Ascending aorta (tissue), 2 donors: ENCODE data around the gene CEMIP. TPM values are rescaled to one million over a fixed set of nuclear protein-coding genes. Genes with fewer than 3 reads are reported as not detected.
A peak's percentile ranks its signal among the peaks of the same experiment; 100 is the strongest.

Experiments
- DNase-seq, 2 donors: peaks; one replicate each; pipeline ENCODE4 v3.0.0-alpha.2; 2019; ENCODE audit warnings: low spot score in 2 of 2
- H3K27ac ChIP-seq, 2 donors: fragments of 200-600 bp; sonication (generic); one replicate each; pipeline ENCODE4 v1.5.1; 2016 to 2017; ENCODE audit warnings: mild to moderate bottlenecking in 1 of 2
- H3K27me3 ChIP-seq: fragments of 200-600 bp; sonication (generic); one replicate; pipeline ENCODE4 v1.5.1; 2017
- H3K36me3 ChIP-seq, 2 donors: fragments of 200-600 bp; sonication (generic); one replicate each; pipeline ENCODE4 v1.5.1; 2016
- H3K4me1 ChIP-seq, 2 donors: fragments of 200-600 bp; sonication (generic); one replicate each; pipeline ENCODE4 v1.5.1; 2016 to 2017; ENCODE audit warnings: mild to moderate bottlenecking in 1 of 2
- H3K4me3 ChIP-seq, 2 donors: fragments of 200-600 bp; sonication (generic); one replicate each; pipeline ENCODE4 v1.5.1; 2016 to 2017; ENCODE audit warnings: mild to moderate bottlenecking in 1 of 2
- H3K9me3 ChIP-seq, 2 donors: fragments of 200-600 bp; sonication (generic); one replicate each; pipeline ENCODE4 v1.5.1; 2016
- intact Hi-C: fragments of 100-400 bp; cut with DNase I; formaldehyde crosslinking; loops from one replicate; pipeline ENCODE4 v1.15.1; 2023
- total RNA-seq: library from RNA; depleted of rRNA; stranded (reverse); fragments of >200 nt; gene quantifications from one replicate; pipeline ENCODE4 v1.1.0, GENCODE V29; 2016
- TF ChIP-seq, protein P1 (sequence below), 3 experiments: fragments of 200-600 bp in 2 of 3; fragments of 450-650 bp in 1 of 3; sonication (generic) in 2 of 3; IDR thresholded peaks; one replicate each; pipeline ENCODE4 v1.5.1; 2016 to 2019; ENCODE audit warnings: antibody characterized with exemption in 3 of 3, mild to moderate bottlenecking in 1 of 3, moderate library complexity in 1 of 3

CEMIP gene
- total RNA-seq, 1 donor from 2014 or later, result not detected

DNA sequence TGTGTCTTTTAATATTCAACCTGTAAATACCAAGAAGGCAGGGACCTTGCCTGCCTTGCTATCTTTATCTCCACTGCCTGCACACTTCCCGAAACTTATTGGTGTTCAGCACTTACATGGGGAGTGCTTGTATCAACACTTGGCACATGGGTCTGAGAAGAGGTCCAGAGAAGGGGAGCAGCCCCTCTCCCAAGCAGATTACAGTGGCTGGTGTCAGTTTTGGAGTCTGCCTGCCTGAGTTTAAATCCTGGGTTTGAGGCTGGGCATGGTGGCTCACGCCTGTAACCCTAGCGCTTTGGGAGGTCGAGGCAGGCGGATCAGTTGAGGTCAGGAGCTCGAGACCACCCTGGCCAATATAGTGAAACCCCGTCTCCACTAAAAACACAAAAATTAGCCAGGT, 190.1 kb downstream of the CEMIP start:
- Histone ChIP-seq H3K9me3 (peaks cover 0 to 1% of the 10 kb centered on the region in 2 donors), H3K27ac (no peak overlapping the region), H3K36me3 (peaks cover 2 to 15% of the 10 kb centered on the region in 2 donors), H3K27me3 (no peaks in the 10 kb centered on the region), H3K4me3 (no peak overlapping the region), H3K4me1 (no peaks in the 10 kb centered on the region)
- TF ChIP-seq, protein P1, sequence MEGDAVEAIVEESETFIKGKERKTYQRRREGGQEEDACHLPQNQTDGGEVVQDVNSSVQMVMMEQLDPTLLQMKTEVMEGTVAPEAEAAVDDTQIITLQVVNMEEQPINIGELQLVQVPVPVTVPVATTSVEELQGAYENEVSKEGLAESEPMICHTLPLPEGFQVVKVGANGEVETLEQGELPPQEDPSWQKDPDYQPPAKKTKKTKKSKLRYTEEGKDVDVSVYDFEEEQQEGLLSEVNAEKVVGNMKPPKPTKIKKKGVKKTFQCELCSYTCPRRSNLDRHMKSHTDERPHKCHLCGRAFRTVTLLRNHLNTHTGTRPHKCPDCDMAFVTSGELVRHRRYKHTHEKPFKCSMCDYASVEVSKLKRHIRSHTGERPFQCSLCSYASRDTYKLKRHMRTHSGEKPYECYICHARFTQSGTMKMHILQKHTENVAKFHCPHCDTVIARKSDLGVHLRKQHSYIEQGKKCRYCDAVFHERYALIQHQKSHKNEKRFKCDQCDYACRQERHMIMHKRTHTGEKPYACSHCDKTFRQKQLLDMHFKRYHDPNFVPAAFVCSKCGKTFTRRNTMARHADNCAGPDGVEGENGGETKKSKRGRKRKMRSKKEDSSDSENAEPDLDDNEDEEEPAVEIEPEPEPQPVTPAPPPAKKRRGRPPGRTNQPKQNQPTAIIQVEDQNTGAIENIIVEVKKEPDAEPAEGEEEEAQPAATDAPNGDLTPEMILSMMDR (IDR thresholded peaks at IDR 0.05), result no peak
- intact Hi-C loops, result loop anchor here (2.0 kb wide), 2 partner anchors 191 to 403 kb away; partner anchors contain the start of gene CEMIP
- no peak for DNase-seq

DNA sequence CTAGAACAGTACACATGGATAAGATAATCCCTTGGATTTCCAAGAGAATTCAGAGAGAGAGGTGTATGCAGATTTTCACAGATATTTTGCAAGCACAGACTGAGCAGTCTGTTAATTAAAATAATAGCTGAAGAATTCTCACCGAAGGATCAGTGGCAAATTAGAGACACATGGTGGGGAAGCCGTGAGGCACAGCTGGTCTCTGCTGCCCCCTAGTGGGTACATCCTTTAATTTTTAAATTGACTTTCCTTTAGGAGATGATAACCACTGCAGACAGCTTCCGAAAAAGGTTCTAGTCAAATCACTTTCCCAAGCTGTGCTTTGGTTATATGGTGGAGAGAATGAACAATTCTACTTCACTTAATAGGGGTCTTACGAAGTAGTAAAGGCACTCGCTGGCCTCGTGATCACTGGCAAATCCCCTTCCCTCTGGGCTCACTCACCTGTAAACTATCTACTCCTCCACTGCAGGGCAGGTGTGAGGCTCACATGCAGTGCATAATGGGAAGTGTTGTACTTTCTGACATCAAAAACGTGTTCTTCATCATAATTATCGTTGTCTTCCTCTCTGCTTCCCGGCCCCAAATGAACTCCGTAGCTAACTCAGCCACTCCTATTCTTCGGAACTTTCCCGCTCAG, 191.0 kb downstream of the CEMIP start:
- TF ChIP-seq, protein P1 (IDR thresholded peaks at IDR 0.05), result peak; percentile 79 to 87 (median 80)
- peaks cover 2 to 13% of the 10 kb centered on the region in 2 donors for H3K36me3 ChIP-seq
- H3K9me3 ChIP-seq, result no peaks in the 10 kb centered on the region
- H3K4me1 ChIP-seq, result no peaks in the 10 kb centered on the region
- no peaks in the 10 kb centered on the region for H3K27me3 ChIP-seq
- peak in 1 of 2 donors; percentile 64 for DNase-seq
- no peak overlapping the region for H3K27ac ChIP-seq
- no peak overlapping the region for H3K4me3 ChIP-seq
- intact Hi-C loops, result loop anchor here (5.0 to 10.0 kb wide), 2 partner anchors 475 to 513 kb away; no protein-coding TSS in a partner anchor

DNA sequence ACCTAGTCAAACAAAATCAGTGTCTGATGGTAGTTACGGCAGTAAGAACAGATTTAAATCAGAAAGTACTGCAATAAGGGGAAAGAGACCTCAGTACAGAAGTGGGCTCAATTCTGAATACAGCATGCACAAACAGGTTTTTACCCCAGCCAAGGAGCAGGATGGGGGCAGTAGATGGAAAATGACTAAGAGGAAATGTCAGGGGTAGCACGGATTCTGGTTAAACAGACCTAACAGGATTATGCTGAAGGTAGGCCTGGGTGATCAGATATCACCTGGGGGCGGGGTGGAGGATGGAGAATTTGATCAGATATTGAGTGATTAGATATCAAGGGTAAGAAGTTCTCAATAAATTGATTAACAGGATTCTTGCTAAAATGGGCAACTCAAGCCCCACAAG, 191.5 kb downstream of the CEMIP start:
- intact Hi-C loops, result loop anchor here (5.0 to 10.0 kb wide), 2 partner anchors 476 to 513 kb away; no protein-coding TSS in a partner anchor
- Histone ChIP-seq H3K27ac (no peak overlapping the region), H3K4me3 (no peak overlapping the region), H3K36me3 (peaks cover 2 to 13% of the 10 kb centered on the region in 2 donors), H3K9me3 (no peaks in the 10 kb centered on the region), H3K4me1 (no peaks in the 10 kb centered on the region), H3K27me3 (no peaks in the 10 kb centered on the region)
- DNase-seq, result no peak
- TF ChIP-seq, protein P1 (IDR thresholded peaks at IDR 0.05), result no peak

DNA sequence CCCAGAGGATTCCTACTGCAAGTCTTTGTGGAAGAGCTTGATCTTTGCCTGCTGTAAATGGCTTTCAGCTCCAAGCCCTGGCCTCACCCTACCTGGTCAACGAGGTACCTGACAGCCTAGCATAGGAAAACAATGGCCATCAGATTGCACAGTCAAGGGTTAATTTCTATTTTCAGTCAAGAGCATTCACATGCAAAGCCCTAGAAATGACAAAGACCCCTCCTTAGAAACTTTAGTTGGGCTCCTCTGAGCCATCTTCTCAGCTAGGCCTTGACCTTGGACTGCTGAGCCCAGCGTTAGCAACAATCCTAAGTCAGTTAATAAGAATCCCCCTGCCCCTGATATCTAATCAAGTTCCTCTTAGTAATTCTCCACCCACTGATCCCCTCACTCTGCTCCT, 192.0 kb downstream of the CEMIP start:
- DNase-seq, result no peak
- intact Hi-C loops, result loop anchor here (5.0 to 10.0 kb wide), 2 partner anchors 476 to 514 kb away; no protein-coding TSS in a partner anchor
- Histone ChIP-seq H3K27me3 (no peaks in the 10 kb centered on the region), H3K27ac (no peak overlapping the region), H3K9me3 (no peaks in the 10 kb centered on the region), H3K4me1 (peaks cover 0 to under 1% of the 10 kb centered on the region in 2 donors), H3K4me3 (no peak overlapping the region), H3K36me3 (peaks cover 2 to 13% of the 10 kb centered on the region in 2 donors)
- TF ChIP-seq, protein P1 (IDR thresholded peaks at IDR 0.05), result no peak

DNA sequence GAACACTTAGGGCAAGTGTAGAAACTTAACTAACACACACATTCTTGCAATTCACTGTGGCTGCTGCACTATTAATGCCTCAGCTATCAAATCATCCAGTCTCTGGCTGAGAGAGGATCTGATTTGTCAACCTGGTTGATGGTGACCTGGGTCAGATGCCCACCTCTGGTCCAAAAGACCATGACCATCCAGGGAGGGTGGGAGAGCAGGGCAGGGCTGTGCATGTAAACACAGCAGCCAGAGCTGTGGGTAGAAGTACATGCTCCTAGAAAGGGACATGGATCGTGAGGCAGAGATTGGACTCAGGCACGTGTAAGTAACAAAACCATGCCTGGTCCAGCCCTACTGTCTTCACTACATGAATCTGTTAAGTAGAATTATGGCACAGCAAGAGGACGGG, 193.1 kb downstream of the CEMIP start:
- peaks cover 5 to 8% of the 10 kb centered on the region in 2 donors for H3K4me1 ChIP-seq
- H3K27ac ChIP-seq, result no peak overlapping the region
- H3K27me3 ChIP-seq, result no peaks in the 10 kb centered on the region
- no peaks in the 10 kb centered on the region for H3K9me3 ChIP-seq
- TF ChIP-seq, protein P1 (IDR thresholded peaks at IDR 0.05), result no peak
- peak in 1 of 2 donors; percentile 48 for DNase-seq
- intact Hi-C loops, result loop anchor here (5.0 to 10.0 kb wide), 2 partner anchors 477 to 515 kb away; no protein-coding TSS in a partner anchor
- peaks cover 2 to 13% of the 10 kb centered on the region in 2 donors for H3K36me3 ChIP-seq
- H3K4me3 ChIP-seq, result no peak overlapping the region
